Activated CD4-positive, alpha-beta T cell treated with anti-CD3 and anti-CD28 coated beads, Interleukin-2, Interleukin-4, amounts not matched to agents 100 ng/mL and 50 ng/mL, durations not matched to agents 16 hours and 8 hours (primary cell): ENCODE measurements around the gene RAB37.
A peak's percentile ranks its signal among the peaks of the same experiment; 100 is the strongest.

Source experiments
- DNase-seq: peaks from one replicate; pipeline ENCODE4 v3.0.0-alpha.2; 2020; ENCODE audit warnings: low spot score

Gene RAB37

DNA sequence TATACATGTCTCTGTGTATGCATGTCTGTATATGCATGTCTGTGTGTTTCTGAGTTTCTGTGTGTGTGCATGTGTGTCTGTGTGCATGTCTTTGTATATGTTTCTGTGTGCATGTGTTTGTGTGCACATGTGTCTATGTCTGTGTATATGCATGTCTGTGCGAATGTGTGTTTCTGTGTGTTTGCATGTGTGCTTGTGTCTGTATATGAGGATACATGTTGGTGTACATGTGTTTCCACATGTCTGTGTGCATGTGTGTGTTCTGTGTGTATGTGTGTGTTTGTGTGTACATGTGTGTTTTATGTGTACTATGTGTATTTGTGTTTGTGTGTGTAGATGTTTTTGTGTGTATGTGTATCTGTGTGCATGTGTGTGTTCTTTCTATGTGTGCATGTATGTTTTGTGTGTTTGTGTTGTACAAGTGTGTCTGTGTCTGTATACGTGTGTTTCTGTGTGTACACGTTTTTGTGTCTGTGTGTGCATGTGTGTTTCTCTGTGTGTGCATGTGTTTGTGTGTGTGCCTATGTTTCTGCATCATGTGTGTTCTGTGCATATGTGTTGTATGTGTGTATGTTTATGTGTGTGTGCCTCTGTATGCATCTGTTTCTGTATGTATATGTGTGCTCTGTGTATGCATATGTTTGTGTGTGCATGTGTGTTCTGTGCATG, 8.9 kb upstream of the RAB37 start:
- no peak for DNase-seq

- no peak for DNase-seq
Observed at GRCh38 chr17:74728702-74729075, 8.4 kb upstream of the RAB37 start.

DNA sequence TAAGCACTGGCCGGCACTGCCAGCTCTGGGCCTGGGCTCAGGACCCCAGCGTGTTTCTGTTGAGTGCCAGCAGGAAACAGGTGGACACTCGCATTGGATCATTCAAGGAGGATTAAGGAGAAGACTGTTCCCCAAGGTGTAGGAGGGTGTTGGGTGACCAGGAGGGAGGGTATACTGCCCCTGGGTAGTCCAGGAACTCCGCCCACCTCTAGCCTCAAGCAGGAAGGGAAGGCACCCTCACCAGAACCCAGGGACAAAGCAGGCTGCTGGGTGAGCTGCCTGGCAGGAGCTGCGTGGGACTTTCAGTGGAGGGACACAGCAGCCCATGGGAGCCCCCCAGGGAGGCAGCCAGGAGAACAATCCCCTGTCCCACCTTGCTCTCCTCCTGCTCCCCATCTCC, 7.7 kb upstream of the RAB37 start:
- DNase-seq: no peak

DNA sequence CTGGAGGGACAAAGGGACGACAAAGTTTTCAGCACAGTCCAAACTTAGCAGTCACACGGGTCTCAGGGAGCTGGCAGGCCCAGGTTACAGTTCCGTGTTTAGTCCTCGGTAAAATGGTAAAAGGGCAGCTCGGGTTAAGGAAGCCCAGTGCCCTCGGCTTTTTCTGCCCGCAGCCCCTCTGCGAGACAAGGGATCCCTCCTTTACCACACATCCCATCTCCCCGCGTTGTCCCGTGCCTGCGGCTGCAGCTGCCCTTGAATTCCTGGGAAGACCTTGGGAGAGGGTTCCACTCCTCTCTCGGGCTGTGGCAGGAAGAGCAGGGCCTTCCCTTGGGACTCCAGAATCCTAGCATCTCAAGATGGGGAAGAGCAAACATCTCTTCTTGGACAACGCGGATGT, 7.2 kb upstream of the RAB37 start:
- no peak for DNase-seq

DNA sequence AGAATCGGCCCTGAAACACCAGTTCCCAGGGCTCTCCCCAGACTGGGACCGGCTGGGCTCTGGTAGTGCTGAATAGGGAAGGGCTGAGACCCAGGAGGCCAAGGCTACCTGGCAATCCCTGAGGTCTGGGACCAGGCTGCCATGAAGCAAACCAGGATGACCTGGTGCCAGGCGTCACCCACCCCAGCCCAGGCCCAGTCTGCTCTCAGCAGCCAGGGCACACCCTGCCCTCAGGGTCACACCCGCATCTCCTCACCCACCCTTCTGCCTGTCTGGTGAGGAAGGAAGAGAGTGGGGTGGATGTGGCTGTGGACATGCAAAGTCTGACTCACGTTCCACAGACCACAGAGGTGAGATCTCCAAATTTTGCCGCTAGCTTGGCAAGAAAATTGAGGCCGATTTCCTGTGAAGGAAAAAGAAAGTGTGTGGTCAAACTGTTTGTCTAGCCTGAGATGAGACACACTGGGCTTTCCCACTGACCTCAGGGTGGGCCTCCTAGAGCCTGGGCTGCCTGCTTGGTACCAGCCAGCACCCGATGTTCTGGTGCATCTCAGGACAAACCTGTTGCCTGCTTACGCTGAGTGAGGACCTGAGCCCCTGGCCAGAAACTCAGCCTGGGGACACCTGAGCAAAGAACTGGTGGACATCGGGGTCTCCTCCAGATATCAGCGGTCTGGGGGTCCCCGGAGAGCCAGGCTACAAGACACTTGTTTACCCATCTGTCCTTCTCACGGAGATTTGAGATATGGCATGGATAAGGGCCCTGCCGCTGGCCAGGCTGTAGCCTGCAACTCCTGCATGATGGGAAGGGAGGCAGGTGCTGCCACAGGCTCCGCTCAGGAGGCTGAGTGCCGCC, 6.3 kb upstream of the RAB37 start:
- peak; percentile 80 for DNase-seq

DNA sequence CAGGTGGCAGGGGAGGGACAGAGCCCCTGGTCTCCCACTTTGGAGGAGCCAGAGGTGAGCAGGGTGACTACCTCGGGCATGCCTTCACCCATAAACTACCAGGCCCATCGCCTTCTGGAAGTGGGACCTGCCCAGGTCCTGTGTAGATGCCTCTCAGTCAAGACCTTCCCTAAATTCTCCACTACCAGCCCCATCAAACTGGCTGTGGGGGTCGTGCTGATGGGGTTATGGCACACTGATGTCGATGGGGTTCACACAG, 5.8 kb upstream of the RAB37 start:
- DNase-seq: no peak

- no peak for DNase-seq
Observed at GRCh38 chr17:74732042-74732867, 4.8 kb upstream of the RAB37 start.

- DNase-seq: no peak
Observed at GRCh38 chr17:74733365-74734122, 3.5 kb upstream of the RAB37 start.

GRCh38 chr17:74734256-74734655, 2.8 kb upstream of the RAB37 start:
- DNase-seq: no peak

DNA sequence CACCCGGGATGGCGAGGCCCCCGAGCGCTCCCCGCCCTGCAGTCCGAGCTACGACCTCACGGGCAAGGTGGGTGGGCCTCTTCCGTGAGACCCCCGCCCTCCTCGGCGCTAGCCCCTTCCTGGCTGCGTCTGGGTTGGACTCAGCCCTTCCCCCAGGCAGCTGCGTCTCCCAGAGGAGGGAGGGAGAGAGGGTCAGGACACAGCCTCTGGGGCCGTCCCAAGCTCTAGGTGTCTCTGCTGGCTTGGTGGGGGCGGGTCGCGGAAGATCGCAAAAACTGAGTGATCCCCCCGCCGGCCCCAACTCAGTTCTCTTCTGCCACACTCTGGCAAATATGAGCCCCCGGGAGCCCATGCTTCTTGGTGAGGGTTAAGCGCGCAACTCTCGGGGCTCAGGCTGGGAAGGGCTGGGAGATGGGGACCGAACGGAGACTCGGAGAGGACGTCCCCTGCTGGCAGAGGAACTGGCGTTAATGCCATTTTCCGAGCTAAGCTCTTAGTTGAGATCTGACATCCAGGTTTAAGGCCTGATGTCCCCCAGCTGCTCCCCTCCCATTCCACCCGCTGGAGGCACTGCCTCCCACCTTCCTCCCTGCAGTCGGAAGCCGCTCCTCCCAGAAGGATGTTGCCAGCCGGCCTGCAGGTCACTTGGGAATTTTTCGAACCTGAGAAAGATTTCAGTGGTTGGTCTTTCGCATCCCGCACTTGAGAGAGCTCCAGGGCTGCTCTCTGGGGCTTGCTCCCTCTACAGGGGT, 419 bp downstream of the RAB37 start:
- DNase-seq: peak; percentile 46

DNA sequence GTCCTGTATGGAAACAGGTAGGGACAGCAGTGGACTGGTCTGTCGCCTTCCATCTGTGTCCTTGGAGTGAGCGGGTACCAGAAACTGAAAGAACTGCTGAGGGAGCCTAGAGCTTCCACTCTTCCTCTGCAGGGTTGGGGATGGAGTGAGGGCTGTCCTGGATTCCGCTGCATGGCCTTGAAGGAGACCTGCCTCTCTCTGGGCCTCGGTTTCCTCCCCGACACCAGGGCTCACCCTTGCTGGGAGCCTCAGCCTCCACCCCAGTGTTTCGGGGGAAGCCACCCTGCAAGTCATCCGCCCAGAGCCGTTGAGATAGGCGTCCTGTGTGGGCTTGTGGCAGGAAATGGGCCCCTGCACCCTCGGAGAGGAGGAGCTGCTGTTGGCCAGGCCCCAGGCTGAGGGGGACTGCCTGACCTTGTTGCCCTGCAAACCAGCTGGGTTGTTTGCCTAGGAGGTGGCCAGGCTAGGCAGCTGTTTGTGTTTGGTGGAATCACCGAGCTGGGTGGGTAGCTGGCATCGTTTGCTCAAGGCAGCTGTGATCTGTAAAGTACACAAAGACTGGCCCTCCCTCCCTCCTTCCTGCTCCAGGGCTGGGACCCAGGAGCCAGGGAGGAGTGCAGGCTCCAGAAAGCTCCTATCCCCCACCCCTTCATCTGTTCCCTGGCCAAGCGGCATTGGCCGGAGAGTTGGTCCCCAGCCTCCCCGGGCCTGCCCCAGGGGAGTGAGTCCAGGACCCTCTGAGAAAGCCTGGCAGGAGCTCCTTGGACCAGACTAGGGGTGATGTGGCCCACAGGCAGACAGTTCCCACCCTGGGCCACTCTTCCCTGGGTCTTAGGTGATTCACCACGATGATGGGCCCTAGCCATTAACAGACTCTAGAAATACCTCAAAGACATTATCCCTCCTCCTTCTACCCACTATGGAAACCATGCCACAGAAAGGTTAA, 1.3 kb downstream of the RAB37 start:
- DNase-seq: peak; percentile 91

DNA sequence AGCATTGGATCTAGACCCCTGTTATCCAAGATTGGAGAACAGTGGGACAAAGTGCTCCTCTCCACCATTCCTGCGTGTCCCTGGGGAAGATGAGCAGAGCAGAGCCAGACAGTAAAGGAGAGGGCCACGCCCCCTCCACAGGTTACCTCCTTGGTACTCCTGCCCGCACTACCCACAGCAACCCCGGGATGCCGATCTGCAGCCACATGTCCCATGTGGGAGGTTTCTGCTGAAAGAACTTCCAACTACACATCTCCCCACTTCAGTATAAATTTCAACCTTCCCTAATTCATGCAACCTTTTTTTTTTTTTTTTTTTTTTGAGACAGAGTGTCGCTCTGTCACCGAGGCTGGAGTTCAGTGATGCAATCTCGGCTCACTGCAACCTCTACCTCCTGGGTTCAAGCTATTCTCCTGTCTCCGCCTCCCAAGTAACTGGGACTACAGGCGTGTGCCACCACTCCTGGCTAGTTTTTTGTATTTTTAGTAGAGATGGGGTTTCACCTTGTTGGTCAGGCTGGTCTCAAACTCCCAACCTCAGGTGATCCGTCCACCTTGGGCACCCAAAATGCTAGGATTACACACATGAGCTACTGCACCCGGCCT, 2.3 kb downstream of the RAB37 start:
- no peak for DNase-seq

DNA sequence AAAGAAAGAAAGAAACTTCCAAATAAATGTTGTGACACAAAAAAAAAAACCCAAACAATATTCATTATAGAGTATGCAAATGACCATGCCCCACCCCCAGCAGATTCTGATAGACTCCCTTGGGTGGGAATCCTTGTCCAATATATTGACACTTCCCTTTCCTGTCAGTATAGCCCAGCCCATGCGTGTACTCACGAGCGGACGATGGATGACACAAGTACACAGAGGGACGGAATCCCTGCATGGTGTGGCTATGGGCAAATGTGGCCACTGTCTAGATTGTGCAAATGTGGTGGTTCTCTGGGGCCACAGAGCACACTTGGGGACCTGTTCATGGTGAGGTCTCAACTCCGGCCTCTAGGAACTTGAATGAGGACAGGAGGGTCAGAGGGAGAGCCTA, 3.1 kb downstream of the RAB37 start:
- no peak for DNase-seq

GRCh38 chr17:74740641-74741387, 3.8 kb downstream of the RAB37 start:
- no peak for DNase-seq

GRCh38 chr17:74742153-74742515, 5.1 kb downstream of the RAB37 start:
- peak; percentile 81 for DNase-seq

DNA sequence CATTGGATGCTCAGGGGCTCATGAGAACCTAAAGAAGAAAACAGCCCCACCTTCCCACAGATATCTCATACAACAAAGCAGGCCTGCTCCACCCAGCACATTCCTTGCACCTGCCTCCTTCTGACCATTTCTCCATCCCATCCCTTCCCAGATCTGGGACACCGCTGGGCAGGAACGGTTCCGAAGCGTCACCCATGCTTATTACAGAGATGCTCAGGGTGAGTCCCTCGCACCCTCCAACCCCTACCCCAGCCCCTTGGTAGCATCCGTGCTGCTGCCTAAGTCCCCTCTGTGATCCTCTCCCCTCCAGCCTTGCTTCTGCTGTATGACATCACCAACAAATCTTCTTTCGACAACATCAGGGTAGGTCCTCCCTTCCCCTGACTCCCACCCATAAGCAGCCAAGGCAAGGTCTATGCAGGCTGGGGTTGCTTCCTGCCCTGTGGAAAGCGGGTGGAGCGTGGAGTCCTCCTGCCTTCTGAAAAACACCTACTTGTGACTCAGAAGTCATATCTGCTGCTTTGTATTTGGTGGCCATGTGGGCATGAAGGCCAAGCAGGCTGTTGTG, 6.0 kb downstream of the RAB37 start:
- no peak for DNase-seq

- no peak for DNase-seq
Observed at GRCh38 chr17:74743755-74744154, 6.7 kb downstream of the RAB37 start.

GRCh38 chr17:74744349-74744713, 7.3 kb downstream of the RAB37 start:
- DNase-seq: no peak
